HEK293 (cell line): ENCODE results near the gene APOBEC3G.

Experiments used
- CTCF ChIP-seq: fragments of 450-650 bp; formaldehyde crosslinking; IDR thresholded peaks from 2 replicates; pipeline ENCODE4 v1.5.1; 2016; ENCODE audit warnings: missing biosample characterization, missing genetic modification characterization
- REST ChIP-seq: fragments of 450-650 bp; formaldehyde crosslinking; IDR thresholded peaks from 2 replicates; pipeline ENCODE4 v1.5.1; 2016; ENCODE audit warnings: missing biosample characterization, missing genetic modification characterization
- ZNF311 ChIP-seq: fragments of 450-650 bp; formaldehyde crosslinking; IDR thresholded peaks from 2 replicates; pipeline ENCODE4 v1.5.1; 2017; ENCODE audit warnings: missing biosample characterization, missing genetic modification characterization, borderline replicate concordance
- ZNF391 ChIP-seq: fragments of 450-650 bp; formaldehyde crosslinking; IDR thresholded peaks from 2 replicates; pipeline ENCODE4 v1.5.1; 2016; ENCODE audit warnings: low read depth, missing biosample characterization, missing genetic modification characterization, borderline replicate concordance
- ZNF416 ChIP-seq: fragments of 450-650 bp; formaldehyde crosslinking; IDR thresholded peaks from 2 replicates; pipeline ENCODE4 v1.5.1; 2016; ENCODE audit warnings: missing biosample characterization, missing genetic modification characterization
- ZNF837 ChIP-seq: fragments of 450-650 bp; formaldehyde crosslinking; IDR thresholded peaks from 2 replicates; pipeline ENCODE4 v1.5.1; 2016; ENCODE audit warnings: missing biosample characterization, missing genetic modification characterization

- TF ChIP-seq ZNF837 (tag by site-specific recombination) (no peak), CTCF (tag by site-specific recombination) (no peak), ZNF311 (tag by site-specific recombination) (no peak), ZNF391 (no peak), REST (tag by site-specific recombination) (no peak), ZNF416 (tag by site-specific recombination) (no peak)
Measured at GRCh38 chr22:39103431-39103830, 26.4 kb downstream of the APOBEC3G start.
